ENCODE data around the gene WDR55.
"Not testable (repeated sequence)": the region's sequence is repeated elsewhere in the genome, so short reads cannot be mapped to it uniquely, and the experiment has no call there.

GRCh38 chr5:140638898-140639147 is 25.9 kb upstream of the WDR55 start:
- TF ChIP-seq TFCP2L1 (CRISPR knock-in tag; IDR thresholded peaks at IDR 0.05); CHD4 (IDR thresholded peaks at IDR 0.05; ENCODE audit: borderline replicate concordance); RCOR1 (IDR thresholded peaks at IDR 0.05; ENCODE audit: low read depth, low read length); PBX3 (IDR thresholded peaks at IDR 0.05); EP300 (IDR thresholded peaks at IDR 0.05); REST (IDR thresholded peaks at IDR 0.05); CBX8 (IDR thresholded peaks at IDR 0.05); POLR2AphosphoS2 (conservative IDR thresholded peaks at IDR 0.05; ENCODE audit: low read length); EHMT2 (IDR thresholded peaks at IDR 0.05; ENCODE audit: low read depth); MYC (IDR thresholded peaks at IDR 0.05; ENCODE audit: borderline replicate concordance, low read length); JUNB (IDR thresholded peaks at IDR 0.05): not testable (repeated sequence)
- TF ChIP-seq, protein P1, sequence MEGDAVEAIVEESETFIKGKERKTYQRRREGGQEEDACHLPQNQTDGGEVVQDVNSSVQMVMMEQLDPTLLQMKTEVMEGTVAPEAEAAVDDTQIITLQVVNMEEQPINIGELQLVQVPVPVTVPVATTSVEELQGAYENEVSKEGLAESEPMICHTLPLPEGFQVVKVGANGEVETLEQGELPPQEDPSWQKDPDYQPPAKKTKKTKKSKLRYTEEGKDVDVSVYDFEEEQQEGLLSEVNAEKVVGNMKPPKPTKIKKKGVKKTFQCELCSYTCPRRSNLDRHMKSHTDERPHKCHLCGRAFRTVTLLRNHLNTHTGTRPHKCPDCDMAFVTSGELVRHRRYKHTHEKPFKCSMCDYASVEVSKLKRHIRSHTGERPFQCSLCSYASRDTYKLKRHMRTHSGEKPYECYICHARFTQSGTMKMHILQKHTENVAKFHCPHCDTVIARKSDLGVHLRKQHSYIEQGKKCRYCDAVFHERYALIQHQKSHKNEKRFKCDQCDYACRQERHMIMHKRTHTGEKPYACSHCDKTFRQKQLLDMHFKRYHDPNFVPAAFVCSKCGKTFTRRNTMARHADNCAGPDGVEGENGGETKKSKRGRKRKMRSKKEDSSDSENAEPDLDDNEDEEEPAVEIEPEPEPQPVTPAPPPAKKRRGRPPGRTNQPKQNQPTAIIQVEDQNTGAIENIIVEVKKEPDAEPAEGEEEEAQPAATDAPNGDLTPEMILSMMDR (IDR thresholded peaks at IDR 0.05) = not testable (repeated sequence)
- TF ChIP-seq, protein P2, sequence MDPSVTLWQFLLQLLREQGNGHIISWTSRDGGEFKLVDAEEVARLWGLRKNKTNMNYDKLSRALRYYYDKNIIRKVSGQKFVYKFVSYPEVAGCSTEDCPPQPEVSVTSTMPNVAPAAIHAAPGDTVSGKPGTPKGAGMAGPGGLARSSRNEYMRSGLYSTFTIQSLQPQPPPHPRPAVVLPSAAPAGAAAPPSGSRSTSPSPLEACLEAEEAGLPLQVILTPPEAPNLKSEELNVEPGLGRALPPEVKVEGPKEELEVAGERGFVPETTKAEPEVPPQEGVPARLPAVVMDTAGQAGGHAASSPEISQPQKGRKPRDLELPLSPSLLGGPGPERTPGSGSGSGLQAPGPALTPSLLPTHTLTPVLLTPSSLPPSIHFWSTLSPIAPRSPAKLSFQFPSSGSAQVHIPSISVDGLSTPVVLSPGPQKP (IDR thresholded peaks at IDR 0.05; ENCODE audit: low read depth, low read length) = not testable (repeated sequence)
